Raji (cell line): Measurements from ENCODE around the gene MLEC.

Source experiments
- POLR2A ChIP-seq: IDR thresholded peaks from 2 replicates; pipeline ENCODE4 v1.6.1; 2011; ENCODE audit warnings: low read depth, low read length, control low read depth; ENCODE audit not compliant: insufficient read depth

Gene MLEC

DNA sequence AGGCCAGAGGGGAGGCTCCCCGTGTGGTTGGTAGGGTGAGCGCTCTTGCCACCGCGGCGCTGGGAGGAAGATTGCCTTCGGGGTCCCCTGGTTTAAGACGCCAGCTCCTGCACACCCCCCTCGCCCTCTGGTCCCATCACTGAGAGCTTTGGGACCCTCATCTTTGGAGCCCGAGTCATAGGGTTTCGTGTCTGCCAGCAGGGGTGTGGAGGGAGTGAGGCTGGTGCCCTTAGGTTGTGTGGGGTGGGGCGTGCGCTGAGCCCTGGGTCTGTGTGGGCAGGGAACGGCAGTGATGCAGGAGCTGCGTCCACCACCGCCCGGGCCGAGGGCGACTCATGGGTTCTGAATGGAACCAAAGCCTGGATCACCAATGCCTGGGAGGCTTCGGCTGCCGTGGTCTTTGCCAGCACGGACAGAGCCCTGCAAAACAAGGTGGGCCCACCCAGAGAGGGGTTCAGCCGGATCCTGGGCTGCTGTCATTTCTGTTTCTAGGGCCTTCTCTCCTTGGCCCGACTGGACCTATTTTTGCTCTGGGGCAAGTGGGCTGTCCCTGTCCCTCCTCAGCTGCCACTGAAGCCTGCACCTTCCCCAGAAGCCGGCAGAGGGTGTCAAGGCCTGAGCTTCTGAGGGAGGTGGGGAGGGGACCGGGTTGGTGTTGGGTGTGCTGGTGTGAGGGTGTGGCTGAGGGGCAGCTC, 50.8 kb downstream of the MLEC start:
- no peak for TF ChIP-seq POLR2A

DNA sequence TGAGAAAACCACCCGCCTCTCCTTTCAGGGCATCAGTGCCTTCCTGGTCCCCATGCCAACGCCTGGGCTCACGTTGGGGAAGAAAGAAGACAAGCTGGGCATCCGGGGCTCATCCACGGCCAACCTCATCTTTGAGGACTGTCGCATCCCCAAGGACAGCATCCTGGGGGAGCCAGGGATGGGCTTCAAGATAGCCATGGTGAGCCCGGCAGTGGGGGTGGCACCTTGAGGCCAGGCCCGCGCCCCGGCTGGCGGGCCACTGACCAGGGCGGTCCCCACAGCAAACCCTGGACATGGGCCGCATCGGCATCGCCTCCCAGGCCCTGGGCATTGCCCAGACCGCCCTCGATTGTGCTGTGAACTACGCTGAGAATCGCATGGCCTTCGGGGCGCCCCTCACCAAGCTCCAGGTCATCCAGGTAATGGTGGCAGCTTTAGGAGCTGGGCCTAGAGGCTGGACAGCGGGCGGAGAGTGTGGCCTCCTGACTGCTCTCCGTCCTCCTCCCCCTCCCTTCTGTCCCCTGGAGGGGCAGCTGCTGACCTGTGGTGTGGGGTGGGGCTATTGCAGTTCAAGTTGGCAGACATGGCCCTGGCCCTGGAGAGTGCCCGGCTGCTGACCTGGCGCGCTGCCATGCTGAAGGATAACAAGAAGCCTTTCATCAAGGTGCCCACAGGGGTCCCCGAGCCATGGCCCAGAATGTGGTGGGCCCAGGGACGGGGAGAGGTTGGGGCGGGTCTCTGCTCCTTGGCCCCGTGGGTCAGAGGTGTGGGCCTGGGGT, 51.5 kb downstream of the MLEC start:
- TF ChIP-seq POLR2A = no peak

- TF ChIP-seq POLR2A = no peak
Measured at GRCh38 chr12:120739031-120739762, 52.2 kb downstream of the MLEC start.

- no peak for TF ChIP-seq POLR2A
Measured at GRCh38 chr12:120739821-120740613, 53.1 kb downstream of the MLEC start.

- no peak for TF ChIP-seq POLR2A
Measured at GRCh38 chr12:120740871-120741270, 53.9 kb downstream of the MLEC start.

- no peak for TF ChIP-seq POLR2A
Measured at GRCh38 chr12:120741476-120742421, 54.8 kb downstream of the MLEC start.

DNA sequence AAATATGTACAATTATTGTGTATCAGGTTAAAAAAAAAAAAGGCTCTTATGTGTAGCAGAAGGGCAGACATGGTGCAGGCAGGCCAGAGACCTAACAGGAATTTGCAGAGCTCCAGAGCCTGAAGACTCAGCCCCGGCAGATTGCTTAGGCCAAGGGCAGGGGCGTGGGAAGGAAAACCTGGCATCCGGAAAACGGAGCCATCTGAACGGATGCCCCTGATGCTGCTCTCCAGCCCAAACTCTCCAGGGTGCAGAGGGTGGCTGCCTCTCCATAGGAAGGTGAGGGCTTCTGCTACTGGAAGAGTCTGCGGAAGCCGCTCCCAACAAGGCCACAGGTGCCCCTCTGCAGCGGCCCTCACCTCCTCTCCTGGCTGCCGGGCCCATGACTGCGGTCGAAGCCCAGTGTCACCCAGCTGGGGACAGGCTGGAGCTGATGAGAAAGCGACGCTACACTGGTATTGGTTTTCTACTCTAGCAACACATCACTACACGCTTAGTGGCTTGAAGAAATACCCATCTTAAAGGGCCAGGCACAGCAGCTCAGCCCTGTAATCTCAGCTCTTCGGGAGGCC, 58.1 kb downstream of the MLEC start:
- no peak for TF ChIP-seq POLR2A

- no peak for TF ChIP-seq POLR2A
Measured at GRCh38 chr12:120748242-120748641, 61.3 kb downstream of the MLEC start.

DNA sequence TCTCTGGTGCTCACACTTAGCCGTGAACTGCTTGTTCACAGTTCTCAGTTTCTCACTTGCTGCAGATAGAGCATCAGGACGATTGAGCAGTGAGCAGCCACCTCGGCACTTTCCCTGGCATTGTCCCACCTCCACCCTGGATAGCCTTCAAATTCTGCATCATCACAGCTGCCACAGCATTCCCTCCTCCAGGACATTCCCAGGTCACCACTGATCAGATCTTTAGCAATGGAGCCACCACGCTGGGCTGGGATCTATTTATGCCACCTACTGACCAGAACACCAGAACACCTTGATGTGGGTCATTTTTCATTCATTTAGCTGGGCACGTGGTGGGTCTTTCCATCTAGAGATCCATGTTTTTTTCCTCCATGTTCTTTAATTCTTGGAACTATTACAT, 62.3 kb downstream of the MLEC start:
- TF ChIP-seq POLR2A = no peak

GRCh38 chr12:120750806-120751205, 63.9 kb downstream of the MLEC start:
- no peak for TF ChIP-seq POLR2A

- TF ChIP-seq POLR2A = no peak
Measured at GRCh38 chr12:120751389-120751788, 64.4 kb downstream of the MLEC start.
